ENCODE data around the gene NALCN.

NALCN gene

GRCh38 chr13:101190337-101190736 lies 226.0 kb downstream of the NALCN start:
- no peak for DNase-seq

DNA sequence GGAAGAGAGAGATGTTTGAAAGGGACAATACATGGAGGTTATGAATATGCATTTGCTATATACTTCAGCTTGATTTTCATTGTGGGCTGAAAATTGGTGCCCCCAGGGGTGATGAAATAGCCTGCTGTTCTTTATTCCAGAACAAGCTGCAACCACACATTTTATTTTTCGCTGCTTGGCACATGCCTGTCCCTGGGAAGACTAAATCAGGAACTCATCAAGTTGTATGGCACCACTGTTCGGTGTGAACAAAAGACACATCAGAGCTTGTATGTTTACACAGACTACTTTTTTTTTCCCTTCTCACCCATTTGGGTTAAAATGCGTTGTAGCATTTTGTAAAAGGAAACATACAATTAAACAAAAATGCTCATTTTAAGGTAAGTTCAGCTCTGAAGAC lies 230.7 kb downstream of the NALCN start:
- no peak for DNase-seq

DNA sequence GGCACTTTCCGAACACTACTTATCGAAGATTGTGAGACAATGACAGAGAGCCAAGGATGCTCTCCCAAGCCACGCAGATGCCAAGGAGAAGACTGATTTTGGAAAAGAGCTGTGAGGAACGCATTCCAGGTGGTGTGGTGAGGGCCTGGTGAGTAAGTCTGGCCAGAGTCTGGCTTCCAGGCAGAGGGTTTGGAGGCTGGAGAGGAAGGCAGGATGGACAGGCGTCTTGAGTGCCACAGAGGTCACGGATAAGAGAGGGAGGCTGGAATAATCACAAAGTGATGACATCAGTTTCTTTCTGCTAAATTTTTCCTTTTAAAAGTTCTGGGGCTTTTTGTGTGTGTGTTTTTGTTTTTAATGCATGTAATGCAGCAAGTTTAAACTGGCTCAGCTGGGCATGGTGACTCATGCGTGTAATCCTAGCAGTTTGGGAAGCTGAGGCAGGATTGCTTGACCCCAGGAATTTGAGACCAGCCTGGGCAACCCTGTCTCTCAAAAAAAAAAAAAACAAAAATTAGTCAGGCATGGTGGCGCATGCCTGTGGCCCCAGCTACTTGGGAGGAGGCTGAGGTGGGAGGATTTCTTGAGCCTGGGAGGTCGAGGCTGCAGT lies 235.1 kb downstream of the NALCN start:
- no peak for DNase-seq

GRCh38 chr13:101179021-101179420 lies 237.3 kb downstream of the NALCN start:
- no peak for DNase-seq

DNA sequence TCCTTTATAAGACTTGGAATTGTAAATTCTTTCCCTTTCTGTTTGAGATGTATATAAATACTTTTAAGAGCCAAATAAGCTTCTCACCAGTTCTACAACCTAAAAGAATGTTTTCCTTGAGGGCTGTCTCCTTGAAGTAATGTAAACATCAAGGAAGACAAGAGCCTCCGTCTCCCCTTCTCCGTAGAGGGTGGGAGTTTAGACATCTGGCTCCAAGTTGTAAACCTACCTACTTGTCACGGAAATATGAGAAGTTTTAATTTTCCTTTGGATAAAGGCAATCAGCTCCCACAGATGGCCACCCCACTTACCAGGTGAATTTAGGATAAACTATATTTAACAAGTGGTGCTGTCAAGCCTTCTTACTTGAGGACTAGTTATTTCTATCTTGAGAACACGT lies 237.9 kb downstream of the NALCN start:
- no peak for DNase-seq

DNA sequence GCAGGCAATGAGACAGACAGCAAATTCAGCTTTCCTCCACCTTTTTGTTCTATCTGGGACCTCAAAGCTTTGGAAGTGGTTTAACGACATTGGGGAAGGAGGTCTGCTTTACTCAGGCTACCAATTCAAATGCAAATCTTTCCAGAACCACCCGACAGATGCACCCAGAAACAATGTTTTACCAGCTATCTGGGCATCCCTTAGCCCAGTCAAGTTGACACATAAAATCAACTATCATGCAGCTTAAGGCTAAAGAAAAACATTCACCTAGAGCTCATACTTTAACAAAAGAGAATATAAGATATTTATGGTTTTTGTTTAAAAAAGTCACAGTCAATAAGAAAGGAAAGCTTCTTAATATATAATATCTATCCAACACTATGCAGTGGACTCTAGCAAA lies 246.0 kb downstream of the NALCN start:
- DNase-seq: no peak

GRCh38 chr13:101157261-101157660 lies 259.0 kb downstream of the NALCN start:
- no peak for DNase-seq

DNA sequence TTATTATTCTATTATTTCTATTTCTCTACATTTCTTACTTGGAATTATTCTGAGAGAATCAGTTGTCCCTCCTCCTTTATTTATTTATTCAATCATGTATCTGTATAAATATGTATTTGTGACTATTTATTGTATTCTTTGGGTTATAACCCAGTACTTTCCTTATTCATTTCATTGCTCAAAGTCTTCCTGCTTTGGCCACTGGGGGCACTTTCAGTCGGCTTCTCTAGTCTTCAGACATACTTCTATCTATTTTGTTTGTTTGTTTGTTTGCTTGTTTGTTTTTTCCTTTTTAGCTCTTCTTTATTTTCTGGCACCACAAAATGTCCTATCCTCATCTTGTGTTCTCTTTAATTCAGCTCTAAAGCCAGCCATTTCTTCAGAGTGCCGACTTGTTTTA lies 260.4 kb downstream of the NALCN start:
- no peak for DNase-seq

DNA sequence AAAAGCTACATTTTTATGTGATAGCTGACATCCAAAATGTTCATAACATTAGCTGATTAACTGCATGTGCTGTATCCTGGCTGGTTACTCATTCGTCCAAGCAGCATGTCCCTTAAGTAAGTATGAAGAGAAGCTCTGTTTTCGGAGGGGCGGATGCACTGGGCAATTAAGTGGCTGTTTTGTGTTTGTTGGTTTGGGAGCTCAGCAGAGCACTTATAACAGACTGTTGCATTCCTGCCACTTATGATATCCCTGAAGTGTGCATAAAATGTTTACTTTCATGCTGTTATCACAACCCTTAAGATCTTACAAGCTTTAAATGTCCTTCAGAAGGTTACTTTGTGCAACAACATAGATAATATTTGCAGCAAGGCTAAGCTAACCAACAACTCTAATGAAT lies 264.1 kb downstream of the NALCN start:
- DNase-seq: peak; percentile 18

DNA sequence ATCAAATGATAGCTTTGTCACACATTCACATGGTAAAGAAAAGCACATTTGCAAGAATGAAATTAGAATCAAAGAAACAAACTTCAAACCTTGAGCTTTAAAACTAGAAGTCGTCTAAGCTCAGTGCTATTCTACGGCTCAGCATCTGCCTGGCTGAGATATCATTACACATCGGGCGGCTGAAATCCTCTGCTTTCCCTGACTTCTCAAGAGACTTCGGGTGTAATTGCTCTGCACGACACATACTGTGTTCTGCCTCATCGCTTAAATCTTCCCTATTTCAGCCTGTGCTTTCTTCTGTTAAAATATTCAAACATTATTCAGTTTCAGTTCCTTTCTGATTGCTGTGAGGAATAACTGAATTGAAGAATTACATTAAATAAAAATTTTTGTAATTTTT lies 265.3 kb downstream of the NALCN start:
- no peak for DNase-seq

DNA sequence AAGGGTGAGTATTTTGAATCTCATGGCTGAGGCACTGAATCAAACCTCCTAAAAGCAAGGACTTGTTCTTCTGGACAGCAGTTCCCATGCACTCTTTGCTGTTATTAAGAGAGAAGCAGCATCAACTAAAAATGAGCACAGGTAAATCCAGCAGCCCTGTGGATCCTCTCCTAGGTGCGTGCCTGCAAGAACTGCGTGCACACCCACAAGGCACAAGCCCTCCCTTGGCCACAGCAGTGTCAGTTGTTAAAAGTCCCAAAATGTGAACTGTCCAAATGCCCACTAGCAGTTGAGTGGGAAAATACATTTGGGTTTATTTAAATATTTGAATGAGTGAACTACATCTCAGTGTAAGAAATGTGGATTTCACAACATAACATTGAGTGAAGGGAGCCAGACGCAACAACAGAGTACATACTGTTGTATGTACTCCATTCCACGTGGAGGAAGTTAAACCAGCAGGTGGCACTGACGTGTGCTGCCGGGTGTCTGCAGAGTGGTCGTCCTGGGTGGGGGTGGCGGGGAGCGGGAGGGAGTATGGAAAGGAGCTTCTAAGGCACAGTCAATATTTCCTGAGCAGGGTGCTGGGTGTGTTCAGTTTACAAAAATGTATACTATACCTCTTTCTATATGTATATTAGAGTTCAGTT lies 266.4 kb downstream of the NALCN start:
- no peak for DNase-seq

- DNase-seq: no peak
These were observed 270.0 kb downstream of the NALCN start for GRCh38 chr13:101146101-101146898.

- DNase-seq: peak; percentile 54
These were observed 271.4 kb downstream of the NALCN start for GRCh38 chr13:101144808-101145419.

- DNase-seq: no peak
These were observed 275.4 kb downstream of the NALCN start for GRCh38 chr13:101140936-101141335.

- no peak for DNase-seq
These were observed 276.1 kb downstream of the NALCN start for GRCh38 chr13:101140087-101140770.

DNA sequence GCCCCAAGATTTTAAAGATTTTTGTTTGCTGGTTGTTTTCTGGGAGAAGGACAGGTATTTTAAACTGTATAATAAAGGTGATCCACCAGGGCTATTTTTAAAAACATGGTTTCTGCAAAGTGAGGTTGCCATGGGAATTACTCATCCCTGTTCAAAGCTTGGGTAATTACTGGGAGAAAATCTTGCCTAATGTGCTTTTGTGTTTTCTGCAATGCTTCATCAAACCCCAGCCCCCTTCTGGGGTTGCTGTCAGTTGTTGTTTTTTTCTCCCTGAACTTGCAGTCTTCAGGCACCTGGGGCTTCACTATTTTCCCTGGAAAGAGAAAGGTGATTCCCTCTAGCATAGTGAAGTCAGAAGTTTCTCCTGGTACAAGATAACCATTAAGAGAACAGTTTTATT lies 277.2 kb downstream of the NALCN start:
- no peak for DNase-seq

DNA sequence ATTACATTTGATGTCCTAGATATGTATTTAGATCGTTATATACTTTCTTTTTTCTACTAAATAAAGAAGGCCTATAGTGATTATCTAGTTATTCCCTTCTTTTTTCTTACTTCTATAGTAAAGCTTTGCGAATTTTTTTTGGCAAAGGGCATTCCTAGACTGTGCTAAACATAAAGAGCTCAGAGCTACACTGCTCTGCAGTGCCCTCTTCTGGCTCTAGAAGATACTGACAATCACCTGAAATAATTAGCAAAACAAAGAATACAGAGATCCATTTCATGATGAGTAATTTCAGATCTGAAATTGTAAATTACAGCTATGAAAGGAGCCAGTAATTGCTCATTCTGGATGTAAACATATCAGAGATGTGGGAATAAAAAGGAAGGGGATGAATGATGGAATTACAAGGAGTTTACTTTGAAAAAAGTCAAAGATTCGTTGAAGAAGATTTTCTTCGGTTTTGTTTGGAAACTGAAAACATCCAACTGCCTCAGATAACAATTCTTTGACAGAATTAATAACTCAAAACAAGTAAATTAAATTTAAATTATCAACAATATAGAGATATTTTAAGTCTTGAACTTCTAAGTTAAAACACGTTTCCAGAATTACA lies 288.5 kb downstream of the NALCN start:
- DNase-seq: peak; percentile 39

DNA sequence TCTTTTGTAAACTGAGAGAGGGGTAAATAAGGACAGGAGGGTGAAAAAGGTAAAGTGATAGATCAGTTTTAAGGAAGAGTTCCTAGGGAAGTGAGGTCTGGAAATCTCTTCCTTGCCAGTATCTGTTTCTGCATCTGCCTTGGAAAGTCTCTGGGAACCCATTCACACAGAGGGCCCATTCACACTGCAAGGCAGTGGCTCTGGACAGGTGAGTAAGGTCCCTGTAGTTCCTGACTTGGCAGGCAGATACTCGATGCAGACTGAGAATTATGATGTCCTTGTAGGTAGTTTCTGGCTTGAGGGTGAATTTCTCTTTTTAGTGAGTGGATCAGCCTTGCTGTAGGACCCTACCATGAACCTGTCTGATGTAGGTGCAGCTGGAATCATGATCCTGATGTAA lies 293.3 kb downstream of the NALCN start:
- no peak for DNase-seq

DNA sequence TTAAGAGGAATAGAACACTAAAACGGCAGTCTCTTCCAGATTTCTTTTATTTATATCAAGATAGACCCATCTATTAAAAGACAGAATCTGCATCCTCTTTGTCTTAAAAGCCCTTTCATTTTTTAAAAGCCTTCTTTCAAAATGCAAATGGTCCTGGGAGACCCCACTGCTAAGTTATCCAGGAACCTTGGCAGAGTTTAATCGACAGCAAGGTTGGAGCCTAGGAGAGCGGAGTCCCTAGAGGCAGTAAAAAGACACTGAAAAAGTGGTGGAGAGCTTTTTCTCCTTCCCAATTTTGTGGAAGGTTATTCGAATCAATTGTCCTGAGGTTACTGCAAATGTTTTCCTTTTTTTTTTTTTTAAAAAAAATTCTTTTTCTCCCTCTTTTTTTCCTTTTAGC lies 294.7 kb downstream of the NALCN start:
- no peak for DNase-seq

DNA sequence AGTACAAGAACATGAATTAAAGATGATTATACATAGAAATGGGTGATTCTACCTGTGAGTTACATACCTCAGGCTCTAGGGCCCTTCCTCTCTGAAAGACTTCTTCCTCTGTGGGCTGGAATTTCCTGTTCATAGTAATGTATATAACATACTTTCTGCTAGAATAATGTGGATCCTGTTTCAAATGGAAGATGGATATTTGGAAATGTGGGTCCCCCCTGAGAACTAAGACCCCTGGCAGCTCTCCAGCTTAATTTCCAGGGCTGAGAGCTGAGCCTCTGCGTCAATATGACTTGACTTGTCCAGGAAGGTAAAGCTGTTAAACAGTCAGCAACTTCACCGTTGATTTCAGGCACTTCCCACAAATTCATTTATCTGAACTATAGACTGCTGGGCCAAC lies 296.3 kb downstream of the NALCN start:
- DNase-seq: no peak

GRCh38 chr13:101116826-101117225 lies 299.5 kb downstream of the NALCN start:
- no peak for DNase-seq

- DNase-seq: no peak
These were observed 300.0 kb downstream of the NALCN start for GRCh38 chr13:101116341-101116740.

DNA sequence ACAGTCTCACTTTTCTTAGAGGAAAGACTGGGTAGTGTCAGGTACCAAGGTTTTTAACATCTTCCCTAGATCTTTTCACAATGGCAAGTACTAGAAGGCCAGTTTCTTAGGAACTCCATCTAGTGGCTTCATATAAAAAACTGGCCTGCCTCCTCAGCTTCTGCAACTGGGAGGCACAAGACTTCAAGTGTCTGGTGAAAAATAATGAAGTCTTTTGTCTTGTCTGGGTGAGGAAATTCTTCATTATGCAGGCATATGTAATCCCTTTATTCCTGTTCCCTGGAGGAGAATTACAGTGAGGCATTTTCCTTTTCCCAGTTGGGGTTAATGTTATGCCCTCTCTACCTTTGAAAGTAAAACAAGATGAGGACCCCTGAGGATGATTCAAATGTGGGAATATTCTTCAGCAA lies 300.5 kb downstream of the NALCN start:
- DNase-seq: no peak

All from NCI-H510A treated with DMSO at 0.1 percent for 48 hours (cell line).